Natural killer cell (primary cell): ENCODE measurements around the gene TMEM43. TPM values are rescaled to one million over a fixed set of nuclear protein-coding genes. Genes with fewer than 3 reads are reported as not detected.
A peak's percentile ranks its signal among the peaks of the same experiment; 100 is the strongest.
"Not testable (repeated sequence)": the region's sequence is repeated elsewhere in the genome, so short reads cannot be mapped to it uniquely, and the experiment has no call there.

Experiments used
- ATAC-seq, 3 donors: fragments of 150-1000 bp in 2 of 3; fragments of 200-7000 bp in 1 of 3; cut with Tn5 transposase; 1 replicate in 1 of 3; 2 replicates in 2 of 3; pipeline ENCODE4 v1.10.0; 2021; ENCODE audit warnings: mild to moderate bottlenecking in 2 of 3, moderate library complexity in 2 of 3
- DNase-seq, 2 donors: peaks; one replicate each; pipeline versions ENCODE4 v3.0.0 to v3.0.0-alpha.2; 2013 to 2021; ENCODE audit warnings: mixed read lengths in 1 of 2
- H3K27ac ChIP-seq: one replicate; pipeline ENCODE4 v1.5.1; 2013; ENCODE audit warnings: mild to moderate bottlenecking, low read length
- H3K27me3 ChIP-seq: one replicate; pipeline ENCODE4 v1.6.1; 2013; ENCODE audit warnings: low read length; ENCODE audit not compliant: control insufficient read depth, insufficient read depth
- H3K36me3 ChIP-seq: one replicate; pipeline ENCODE4 v1.6.1; 2013; ENCODE audit warnings: low read length; ENCODE audit not compliant: control insufficient read depth, insufficient read depth
- H3K4me1 ChIP-seq: one replicate; pipeline ENCODE4 v1.6.1; 2013; ENCODE audit warnings: low read length; ENCODE audit not compliant: control insufficient read depth, insufficient read depth
- H3K4me3 ChIP-seq: one replicate; pipeline ENCODE4 v1.5.1; 2013; ENCODE audit warnings: low read length
- H3K9me3 ChIP-seq: one replicate; pipeline ENCODE4 v1.6.1; 2013; ENCODE audit warnings: low read length; ENCODE audit not compliant: control insufficient read depth, insufficient read depth
- H3K27ac Mint-ChIP-seq, 2 donors: one replicate each; pipeline ENCODE4 v1.8.0; 2022; ENCODE audit warnings: mild to moderate bottlenecking in 2 of 2, mixed read lengths in 2 of 2, moderate library complexity in 1 of 2
- H3K27me3 Mint-ChIP-seq, 2 donors: one replicate each; pipeline ENCODE4 v1.8.0; 2022; ENCODE audit warnings: low read depth in 2 of 2, mixed read lengths in 2 of 2
- H3K36me3 Mint-ChIP-seq: one replicate; pipeline ENCODE4 v1.8.0; 2022; ENCODE audit warnings: mixed read lengths
- H3K4me1 Mint-ChIP-seq, 2 donors: one replicate each; pipeline ENCODE4 v1.8.0; 2022; ENCODE audit warnings: mixed read lengths in 2 of 2
- H3K4me3 Mint-ChIP-seq: one replicate; pipeline ENCODE4 v1.8.0; 2022; ENCODE audit warnings: mild to moderate bottlenecking, moderate library complexity, mixed read lengths
- H3K9me3 Mint-ChIP-seq, 2 donors: one replicate each; pipeline ENCODE4 v1.8.0; 2022; ENCODE audit warnings: mixed read lengths in 2 of 2
- CTCF ChIP-seq: fragments of 200-600 bp; IDR thresholded peaks from one replicate; pipeline ENCODE4 v1.8.0; 2022; ENCODE audit warnings: antibody characterized with exemption
- WGBS: methylation state at CpG from one replicate; pipeline ENCODE4 v1.1.7; 2013; ENCODE audit warnings: missing lambda C conversion rate; ENCODE audit not compliant: insufficient coverage; 5-methylcytosine and 5-hydroxymethylcytosine counted together
- intact Hi-C: fragments of 100-400 bp; cut with micrococcal nuclease; formaldehyde crosslinking; loops from one replicate; pipeline ENCODE4 v1.14.2; 2022
- total RNA-seq, 4 donors: library from RNA; stranded (reverse); fragments of 120-200 nt in 1 of 4; gene quantifications; one replicate each; pipeline versions ENCODE4 v1.2.3 to v1.2.4, GENCODE V29; 2013 to 2022

TMEM43 gene
- total RNA-seq = 10 to 100 TPM; 49.5 to 61.1 (median 54.1) TPM
- 63.2 TPM for total RNA-seq (2013)

GRCh38 chr3:14124615-14125192 lies at the start of gene TMEM43, which contains the start of gene CHCHD4:
Gene TMEM43 (plus strand): TSS chr3:14125052. CDS start chr3:14125194, 142 bp downstream.
Gene CHCHD4 (minus strand): TSS chr3:14124870. CDS start chr3:14124676, 194 bp downstream.
- Mint-ChIP-seq H3K9me3 (no peaks in the 10 kb centered on the region), H3K27me3 (no peaks in the 10 kb centered on the region), H3K4me3 (peak within 1 kb of the TSS; percentile 96), H3K27ac (peak within 1 kb of the TSS; percentile 92 to 93), H3K4me1 (peaks cover 50 to 55% of the 10 kb centered on the region in 2 donors), H3K36me3 (peaks cover 8% of the 10 kb centered on the region)
- no peak for TF ChIP-seq CTCF
- WGBS = under 1% methylated on average over 55 of the region's 55 CpGs
- intact Hi-C loops = loop anchor here (1.0 kb wide), 4 partner anchors 18 to 229 kb away; partner anchors contain the start of genes LSM3 and XPC
- H3K4me3 ChIP-seq = peak within 1 kb of the TSS; percentile 97
- DNase-seq = peak; percentile 97 to 100
- H3K27ac ChIP-seq = peak within 1 kb of the TSS; percentile 91
- no peaks in the 10 kb centered on the region for H3K27me3 ChIP-seq
- H3K4me1 ChIP-seq = peaks cover 39% of the 10 kb centered on the region
- H3K36me3 ChIP-seq = peaks cover 19% of the 10 kb centered on the region
- peak; percentile 89 to 97 (median 90) for ATAC-seq
- no peaks in the 10 kb centered on the region for H3K9me3 ChIP-seq

GRCh38 chr3:14075233-14075632 lies 49.6 kb upstream of the TMEM43 start:
- H3K27ac ChIP-seq, intact Hi-C loops, H3K4me1 Mint-ChIP-seq, H3K9me3 Mint-ChIP-seq, ATAC-seq, H3K4me1 ChIP-seq, H3K36me3 Mint-ChIP-seq, H3K9me3 ChIP-seq, DNase-seq, H3K4me3 ChIP-seq, H3K4me3 Mint-ChIP-seq, H3K36me3 ChIP-seq, H3K27ac Mint-ChIP-seq, H3K27me3 ChIP-seq: not testable (repeated sequence)
- H3K27me3 Mint-ChIP-seq = peaks cover 17 to 19% of the 10 kb centered on the region in 2 donors
- WGBS = 80% methylated on average over 2 of the region's 3 CpGs

GRCh38 chr3:14077310-14077709 lies 47.5 kb upstream of the TMEM43 start:
- intact Hi-C loops = no loop called here
- peaks cover 12 to 24% of the 10 kb centered on the region in 2 donors for H3K27me3 Mint-ChIP-seq
- peaks cover 3 to 4% of the 10 kb centered on the region in 2 donors for H3K9me3 Mint-ChIP-seq
- Histone ChIP-seq H3K9me3 (no peaks in the 10 kb centered on the region), H3K27me3 (no peaks in the 10 kb centered on the region), H3K36me3 (no peaks in the 10 kb centered on the region), H3K4me1 (no peaks in the 10 kb centered on the region), H3K4me3 (no peak overlapping the region), H3K27ac (no peak overlapping the region)
- ATAC-seq (no peak), DNase-seq (no peak)
- H3K4me3 Mint-ChIP-seq = no peak overlapping the region
- no peak overlapping the region for H3K27ac Mint-ChIP-seq
- WGBS = no CpG with 5 or more reads among the region's 1 CpG
- H3K36me3 Mint-ChIP-seq = no peaks in the 10 kb centered on the region
- no peak for TF ChIP-seq CTCF
- H3K4me1 Mint-ChIP-seq = no peaks in the 10 kb centered on the region

GRCh38 chr3:14082108-14082657 lies 42.7 kb upstream of the TMEM43 start:
- Histone ChIP-seq H3K9me3 (no peaks in the 10 kb centered on the region), H3K4me3 (no peak overlapping the region), H3K36me3 (no peaks in the 10 kb centered on the region), H3K27me3 (no peaks in the 10 kb centered on the region), H3K4me1 (no peaks in the 10 kb centered on the region), H3K27ac (no peak overlapping the region)
- no peak for ATAC-seq
- H3K9me3 Mint-ChIP-seq = peaks cover 0 to 2% of the 10 kb centered on the region in 2 donors
- H3K4me3 Mint-ChIP-seq = no peak overlapping the region
- no peak for DNase-seq
- no peaks in the 10 kb centered on the region for H3K4me1 Mint-ChIP-seq
- H3K27me3 Mint-ChIP-seq = peaks cover 13 to 24% of the 10 kb centered on the region in 2 donors
- TF ChIP-seq CTCF = no peak
- 66% methylated on average over 5 of the region's 5 CpGs for WGBS
- intact Hi-C loops = no loop called here
- no peak overlapping the region for H3K27ac Mint-ChIP-seq
- H3K36me3 Mint-ChIP-seq = no peaks in the 10 kb centered on the region

GRCh38 chr3:14087461-14087860 lies 37.4 kb upstream of the TMEM43 start:
- intact Hi-C loops, H3K27ac Mint-ChIP-seq, H3K4me3 ChIP-seq, H3K27me3 ChIP-seq, H3K4me1 Mint-ChIP-seq, H3K36me3 Mint-ChIP-seq, H3K4me1 ChIP-seq, DNase-seq, H3K4me3 Mint-ChIP-seq, H3K27ac ChIP-seq, H3K9me3 Mint-ChIP-seq, H3K9me3 ChIP-seq, ATAC-seq, H3K36me3 ChIP-seq: not testable (repeated sequence)
- WGBS = 80% methylated on average over 5 of the region's 5 CpGs
- H3K27me3 Mint-ChIP-seq = peaks cover 27 to 31% of the 10 kb centered on the region in 2 donors

- H3K36me3 ChIP-seq, intact Hi-C loops, H3K4me3 ChIP-seq, H3K9me3 ChIP-seq, H3K4me1 Mint-ChIP-seq, H3K27ac ChIP-seq, H3K9me3 Mint-ChIP-seq, H3K36me3 Mint-ChIP-seq, H3K27me3 ChIP-seq, DNase-seq, H3K4me3 Mint-ChIP-seq, H3K4me1 ChIP-seq, ATAC-seq, H3K27ac Mint-ChIP-seq: not testable (repeated sequence)
- 96% methylated on average over 2 of the region's 5 CpGs for WGBS
- peaks cover 33 to 48% of the 10 kb centered on the region in 2 donors for H3K27me3 Mint-ChIP-seq
Observed at GRCh38 chr3:14091959-14092358, 32.9 kb upstream of the TMEM43 start.
